GM19351 (cell line): ENCODE data around the gene METRNL.

Experiments
- ATAC-seq: cut with Tn5 transposase; IDR thresholded peaks from one replicate; pipeline ENCODE4 v1.9.1; 2021; ENCODE audit warnings: mild to moderate bottlenecking, moderate library complexity; ENCODE audit not compliant: unreplicated experiment

The METRNL gene

GRCh38 chr17:83078378-83079351, 744 bp upstream of the METRNL start:
- ATAC-seq, result no peak

- ATAC-seq, result no peak
These were observed 563 bp downstream of the METRNL start for GRCh38 chr17:83079766-83080578.

GRCh38 chr17:83080579-83080857, 1.1 kb downstream of the METRNL start:
- ATAC-seq, result no peak

DNA sequence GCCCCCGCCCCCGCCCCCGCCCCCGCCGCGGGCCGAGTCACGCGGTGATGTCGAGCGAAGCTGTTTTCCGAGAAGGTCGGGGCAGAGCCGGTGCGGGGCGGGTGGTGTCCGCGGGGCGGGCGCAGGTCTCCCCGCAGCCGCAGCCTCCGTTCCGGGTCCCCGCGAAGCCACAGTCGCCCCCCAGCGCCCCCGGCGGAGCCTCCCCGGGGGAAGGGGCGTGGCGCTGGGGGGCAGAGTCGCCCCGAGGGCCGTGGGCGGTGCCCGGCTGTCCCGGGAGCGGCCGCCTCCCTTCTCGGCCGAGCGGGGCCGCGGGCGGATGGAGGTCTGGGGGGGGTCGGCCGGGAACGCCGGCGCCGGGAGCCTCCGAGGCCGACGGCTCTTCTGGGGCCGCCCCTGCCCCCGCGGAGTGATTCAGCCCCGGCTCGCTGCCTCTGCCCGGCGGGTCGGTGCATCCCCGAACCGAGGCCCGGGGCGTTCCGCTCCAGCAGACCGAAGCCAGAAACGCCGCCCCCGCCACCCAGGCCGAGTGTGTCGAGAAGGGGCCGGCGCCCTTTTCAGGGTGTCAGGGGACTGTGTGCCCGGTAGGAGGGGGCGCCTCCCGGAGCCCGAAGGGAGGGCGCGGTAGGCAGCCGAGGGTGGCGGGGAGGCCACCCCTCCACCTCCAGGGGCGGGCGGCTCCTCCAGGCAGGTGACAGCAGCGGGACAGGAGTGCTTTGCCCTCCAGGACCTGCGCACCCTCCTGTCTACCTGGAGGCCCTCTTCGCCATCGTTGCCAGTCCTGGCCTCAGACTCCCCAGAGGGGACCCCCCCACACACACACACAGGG, 1.7 kb downstream of the METRNL start:
- no peak for ATAC-seq

GRCh38 chr17:83081684-83082201, 2.3 kb downstream of the METRNL start:
- ATAC-seq, result no peak

GRCh38 chr17:83082424-83082823, 3.0 kb downstream of the METRNL start:
- no peak for ATAC-seq

DNA sequence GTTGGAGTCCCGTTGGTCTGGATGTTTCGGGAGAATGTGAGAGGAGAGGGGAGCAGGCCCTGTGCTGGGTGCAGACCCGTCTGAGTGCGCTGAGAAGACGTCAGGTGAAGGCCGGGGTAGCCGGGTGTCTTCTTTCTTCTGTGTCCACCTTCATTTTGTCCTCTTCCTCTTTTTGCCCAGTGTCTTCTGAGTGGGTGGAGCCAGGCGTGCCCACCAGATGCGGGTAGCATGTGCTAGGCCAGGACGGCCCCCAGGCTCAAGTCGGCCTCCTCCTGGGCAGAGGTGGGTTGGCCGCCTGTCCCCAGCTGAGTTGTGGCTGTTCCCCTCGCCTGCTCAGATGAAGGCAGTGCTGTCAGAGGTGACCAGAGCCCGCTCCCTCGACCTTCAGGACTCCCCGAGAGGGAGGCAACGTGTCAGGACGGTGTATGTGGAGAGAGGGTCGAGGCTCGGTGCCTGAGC, 3.5 kb downstream of the METRNL start:
- ATAC-seq, result no peak

- no peak for ATAC-seq
These were observed 4.2 kb downstream of the METRNL start for GRCh38 chr17:83083368-83084201.

GRCh38 chr17:83084214-83084613, 4.8 kb downstream of the METRNL start:
- ATAC-seq, result no peak

DNA sequence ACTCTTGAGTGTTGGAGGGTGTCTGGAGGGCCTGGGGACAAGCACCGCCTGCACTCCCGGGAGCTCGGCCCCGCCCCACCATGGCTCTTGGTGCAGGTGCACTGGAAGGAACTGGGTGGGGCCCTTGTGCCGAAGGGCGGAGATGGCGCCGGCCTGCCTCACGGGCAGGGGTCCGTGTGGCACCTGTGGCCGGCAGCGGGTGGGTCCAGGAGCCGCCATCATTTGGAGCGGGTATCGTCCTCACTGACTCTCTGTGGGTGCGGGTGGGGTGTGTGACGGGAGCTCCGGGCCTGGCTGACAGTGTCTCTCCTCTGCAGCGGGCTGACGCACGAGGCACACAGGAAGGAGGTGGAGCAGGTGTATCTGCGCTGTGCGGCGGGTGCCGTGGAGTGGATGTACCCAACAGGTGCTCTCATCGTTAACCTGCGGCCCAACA, 5.2 kb downstream of the METRNL start:
- ATAC-seq, result no peak

DNA sequence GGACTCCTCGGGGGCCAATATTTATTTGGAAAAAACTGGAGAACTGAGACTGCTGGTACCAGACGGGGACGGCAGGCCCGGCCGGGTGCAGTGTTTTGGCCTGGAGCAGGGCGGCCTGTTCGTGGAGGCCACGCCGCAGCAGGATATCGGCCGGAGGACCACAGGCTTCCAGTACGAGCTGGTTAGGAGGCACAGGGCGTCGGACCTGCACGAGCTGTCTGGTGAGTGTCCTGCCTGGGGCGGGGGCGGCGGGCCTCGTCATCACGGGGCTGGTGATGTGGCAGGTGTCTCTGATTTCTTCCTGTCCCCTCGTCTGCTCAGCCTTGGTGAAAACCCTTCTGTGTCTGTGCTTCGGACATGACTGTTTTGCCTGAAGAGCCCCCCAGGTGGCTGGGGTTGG, 5.7 kb downstream of the METRNL start:
- ATAC-seq, result no peak

DNA sequence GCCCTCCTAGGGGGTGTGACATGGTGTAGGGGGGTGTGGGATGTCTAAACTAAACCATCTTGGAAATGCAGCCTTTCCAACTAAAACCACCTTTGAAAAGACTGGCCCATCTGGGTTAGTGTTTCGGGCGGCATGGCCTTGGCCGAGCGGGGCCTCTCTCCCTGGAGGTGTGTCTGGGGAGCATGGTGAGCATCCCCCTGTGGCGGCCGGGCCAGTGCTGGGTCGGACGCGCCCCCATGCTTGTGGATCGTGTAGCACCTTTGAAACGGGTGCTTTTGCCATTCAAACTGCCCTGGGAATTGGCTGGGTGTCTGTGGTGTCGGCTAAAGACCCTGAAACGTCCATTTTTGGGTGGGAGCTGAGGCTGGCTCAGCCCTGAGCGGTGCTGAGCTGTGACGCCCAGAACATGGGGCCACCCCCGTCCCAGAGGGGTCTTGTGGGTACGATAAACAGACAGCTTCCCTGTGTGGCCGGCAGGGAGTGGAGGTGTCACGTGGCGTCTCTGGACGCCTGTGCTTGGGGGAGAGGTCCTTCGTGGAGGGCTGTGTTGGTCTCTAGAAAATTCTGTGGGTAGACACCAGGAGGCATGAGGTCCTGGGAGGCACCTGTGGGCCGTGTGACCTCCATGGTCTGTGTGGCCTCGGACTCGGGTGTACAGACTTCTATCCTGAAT, 6.3 kb downstream of the METRNL start:
- no peak for ATAC-seq

DNA sequence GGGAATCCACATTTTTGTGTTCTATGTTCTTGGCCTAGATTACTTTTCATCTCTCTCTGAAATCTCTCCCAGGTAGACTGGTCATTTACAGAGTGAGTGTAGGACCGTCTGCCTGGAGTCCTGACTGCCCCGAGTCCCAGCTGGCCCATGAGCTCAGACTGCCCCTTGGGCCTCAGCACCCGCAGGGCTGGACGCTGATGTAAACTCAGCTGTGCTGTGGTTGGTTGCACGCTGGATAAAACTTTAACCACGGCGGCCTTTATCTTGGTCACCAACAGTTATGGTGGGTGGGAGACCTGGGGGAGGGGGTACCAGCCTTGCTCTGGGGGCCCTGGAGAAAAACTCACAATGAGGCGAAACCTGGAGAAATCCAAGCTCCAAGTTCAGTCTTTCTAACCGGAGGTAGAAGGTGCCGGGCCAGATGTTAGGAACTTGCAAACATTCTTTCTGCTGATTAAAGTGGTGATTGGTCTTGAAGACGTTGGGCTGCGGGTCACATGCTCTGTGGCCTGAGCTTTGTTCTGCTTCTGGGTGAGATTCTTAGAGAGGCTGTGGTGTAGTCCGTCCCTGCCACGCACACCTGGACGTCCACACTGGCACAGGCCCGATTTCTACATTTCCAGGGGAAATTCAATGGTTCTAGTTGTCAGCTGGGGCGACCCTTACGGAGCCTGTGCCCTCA, 6.9 kb downstream of the METRNL start:
- ATAC-seq, result no peak

DNA sequence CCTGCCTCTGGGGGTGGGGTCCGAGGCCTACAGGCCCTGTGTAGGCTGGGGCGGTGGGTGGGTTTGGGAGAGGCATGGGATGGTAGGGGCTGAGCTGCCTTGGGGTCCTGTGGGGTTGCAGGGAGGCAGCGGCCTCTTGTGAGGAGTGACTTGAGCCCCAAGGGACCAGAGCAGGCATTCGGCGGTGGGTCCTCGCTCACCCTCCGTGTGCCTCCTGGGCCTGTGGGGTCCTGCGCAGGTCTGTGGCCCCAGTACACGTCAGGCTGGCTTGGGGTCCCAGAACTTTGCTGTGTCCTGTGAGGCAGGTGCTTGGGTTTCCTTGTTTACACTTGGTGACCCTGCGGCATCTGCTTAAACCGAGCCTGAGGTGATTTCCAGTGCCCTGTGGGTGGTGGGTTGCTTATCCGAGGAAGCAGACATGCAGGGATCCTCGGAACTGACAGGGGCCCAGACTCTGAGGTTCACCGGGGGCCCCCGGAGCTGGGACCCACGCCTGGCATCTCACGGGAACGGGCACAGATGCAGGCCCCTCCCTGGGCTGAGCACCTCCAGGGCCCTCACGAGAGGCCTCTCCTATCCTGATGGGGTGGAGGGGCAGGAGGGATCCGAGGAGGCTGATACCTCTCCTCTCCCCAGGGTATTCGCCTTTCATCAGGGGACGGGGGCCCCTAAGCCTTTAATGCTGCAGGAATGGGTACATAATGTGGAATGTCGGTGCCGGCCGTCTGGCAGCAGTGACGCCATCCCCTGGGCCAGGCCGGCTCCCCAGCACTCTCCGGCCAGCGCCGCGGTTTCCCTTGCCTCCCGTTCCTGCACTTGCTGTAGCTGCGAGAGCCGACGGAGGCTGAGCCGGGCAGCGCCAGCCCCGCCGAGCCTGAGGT, 7.7 kb downstream of the METRNL start:
- ATAC-seq, result no peak

DNA sequence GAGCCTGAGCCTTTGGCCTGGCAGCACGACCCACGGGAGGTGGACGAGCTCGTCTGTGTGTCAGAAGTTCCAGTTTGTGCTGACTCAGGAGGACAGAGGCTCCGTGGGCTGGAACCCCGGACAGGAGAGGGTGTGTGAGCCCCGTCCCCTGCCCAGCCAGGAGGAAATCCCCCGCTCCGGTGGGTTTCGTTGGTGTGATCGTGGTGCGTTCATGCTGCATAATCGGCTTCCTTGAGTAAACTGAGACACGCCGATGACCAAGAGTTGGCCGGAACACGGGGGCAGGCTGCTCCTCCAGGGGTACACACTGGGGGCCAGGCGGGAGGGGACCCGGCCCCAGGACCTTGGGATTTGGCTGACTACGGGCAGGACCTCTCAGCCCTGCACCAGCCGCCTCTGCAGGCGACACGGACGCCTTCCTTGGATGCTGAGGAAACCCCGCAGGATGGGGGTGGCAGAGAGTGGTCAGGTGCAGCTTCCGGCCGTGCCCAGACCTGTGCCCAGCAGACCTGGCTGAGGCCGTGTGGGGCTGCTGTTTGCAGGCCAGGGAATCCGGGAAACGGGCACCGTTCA, 8.5 kb downstream of the METRNL start:
- ATAC-seq, result no peak

DNA sequence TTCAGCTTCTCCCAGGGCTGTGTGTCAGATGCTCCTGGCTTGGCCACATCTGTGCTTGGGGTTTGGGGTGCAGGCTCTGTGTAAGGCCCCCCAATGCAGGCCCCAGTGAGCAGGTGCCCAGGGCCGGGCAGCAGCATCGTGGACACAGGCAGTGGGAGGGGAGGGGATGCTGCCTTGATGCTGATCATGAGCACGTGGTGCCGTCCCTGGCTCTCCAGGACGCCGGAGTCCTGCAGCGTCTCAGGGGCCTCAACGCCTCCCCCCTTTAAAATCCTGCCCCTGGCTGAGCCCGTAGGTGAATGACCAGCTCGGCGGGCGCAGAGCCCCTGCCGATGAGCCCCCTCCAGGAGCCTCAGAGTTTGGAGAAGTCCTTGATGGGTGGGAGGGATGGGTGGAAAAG, 9.0 kb downstream of the METRNL start:
- no peak for ATAC-seq

DNA sequence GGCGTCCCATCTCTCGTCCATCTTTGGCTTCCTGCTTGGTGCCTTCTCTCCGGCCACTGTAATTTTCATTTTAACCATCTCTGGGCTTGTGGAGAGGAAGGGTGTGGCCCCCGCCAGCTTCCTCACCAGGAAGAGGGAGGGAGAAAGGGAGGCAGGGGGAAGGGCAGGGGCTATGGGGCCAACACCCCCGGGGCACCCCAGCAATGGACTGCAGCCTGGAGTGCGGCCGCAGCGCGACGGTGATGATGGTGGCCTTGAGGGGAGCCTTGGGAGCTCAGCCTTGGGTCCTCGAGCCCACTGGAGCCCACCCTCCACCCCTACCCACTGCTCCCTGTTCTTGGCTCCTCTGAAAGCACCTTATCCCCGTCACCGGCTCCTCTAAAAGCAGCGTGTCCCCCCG, 9.5 kb downstream of the METRNL start:
- ATAC-seq, result no peak
